Measurements from ENCODE around the gene WDR64. TPM values are rescaled to one million over a fixed set of nuclear protein-coding genes. Genes with fewer than 3 reads are reported as not detected.

Gene WDR64
- total RNA-seq, 2 donors from 2014 or later, result not detected

GRCh38 chr1:241706967-241707366 lies 54.9 kb downstream of the WDR64 start:
- H3K9me3 Mint-ChIP-seq, result peaks cover 2% of the 10 kb centered on the region
- no peak overlapping the region for H3K27ac Mint-ChIP-seq
- Histone ChIP-seq H3K9ac (ENCODE audit: extremely low read depth, low read length, poor library complexity, severe bottlenecking) (no peak overlapping the region), H3K9me3 (ENCODE audit: control insufficient read depth, low read length) (no peaks in the 10 kb centered on the region), H3K27me3 (ENCODE audit: control insufficient read depth, insufficient read depth, low read length, poor library complexity, severe bottlenecking) (peaks cover 44% of the 10 kb centered on the region), H3K27ac (ENCODE audit: low read depth, low read length) (no peak overlapping the region), H3K4me1 (ENCODE audit: control insufficient read depth, insufficient read depth, low read length) (no peaks in the 10 kb centered on the region), H3K4me3 (ENCODE audit: low read length) (no peak overlapping the region), H3K36me3 (ENCODE audit: control insufficient read depth, insufficient read depth, low read length) (no peaks in the 10 kb centered on the region)
- H3K27me3 Mint-ChIP-seq (ENCODE audit: insufficient read depth), result peaks cover 26% of the 10 kb centered on the region
- DNase-seq, result no peak
- H3K4me1 Mint-ChIP-seq, result no peaks in the 10 kb centered on the region
- TF ChIP-seq CTCF (conservative IDR thresholded peaks at IDR 0.05), result no peak
- WGBS, 2 experiments (ENCODE audit: insufficient coverage in 1 of 2, insufficient read length in 1 of 2), result 79 to 89% methylated on average over 2 of the region's 2 CpGs
- H3K4me3 Mint-ChIP-seq, result no peak overlapping the region
- no peaks in the 10 kb centered on the region for H3K36me3 Mint-ChIP-seq (ENCODE audit: low read depth)

DNA sequence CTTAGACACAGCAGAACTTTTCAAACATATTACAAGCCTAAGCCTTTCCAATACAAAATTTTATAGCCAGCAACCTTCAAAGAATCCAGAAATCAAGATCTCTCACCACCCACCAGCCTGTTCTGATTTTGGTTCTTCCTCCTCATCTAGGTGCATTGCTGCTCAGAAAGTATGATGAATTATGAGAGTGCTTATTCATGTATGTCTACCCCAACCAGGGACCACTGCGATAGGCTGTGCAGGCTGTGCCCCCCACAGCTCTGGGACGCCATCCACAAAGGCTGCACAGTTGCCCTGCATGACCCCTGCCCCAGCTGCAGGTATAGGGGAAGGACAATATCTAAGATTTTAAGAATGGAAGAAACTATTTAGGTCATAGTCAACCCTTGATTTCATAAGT lies 55.4 kb downstream of the WDR64 start:
- Histone ChIP-seq H3K4me1 (ENCODE audit: control insufficient read depth, insufficient read depth, low read length) (no peaks in the 10 kb centered on the region), H3K9ac (ENCODE audit: extremely low read depth, low read length, poor library complexity, severe bottlenecking) (no peak overlapping the region), H3K36me3 (ENCODE audit: control insufficient read depth, insufficient read depth, low read length) (no peaks in the 10 kb centered on the region), H3K4me3 (ENCODE audit: low read length) (no peak overlapping the region), H3K27me3 (ENCODE audit: control insufficient read depth, insufficient read depth, low read length, poor library complexity, severe bottlenecking) (peaks cover 44% of the 10 kb centered on the region), H3K27ac (ENCODE audit: low read depth, low read length) (no peak overlapping the region), H3K9me3 (ENCODE audit: control insufficient read depth, low read length) (no peaks in the 10 kb centered on the region)
- Mint-ChIP-seq H3K27ac (no peak overlapping the region), H3K4me3 (no peak overlapping the region), H3K27me3 (ENCODE audit: insufficient read depth) (peaks cover 24% of the 10 kb centered on the region), H3K36me3 (ENCODE audit: low read depth) (no peaks in the 10 kb centered on the region), H3K9me3 (peaks cover 2% of the 10 kb centered on the region), H3K4me1 (no peaks in the 10 kb centered on the region)
- TF ChIP-seq CTCF (conservative IDR thresholded peaks at IDR 0.05), result no peak
- WGBS, 2 experiments (ENCODE audit: insufficient coverage in 1 of 2, insufficient read length in 1 of 2), result 94% methylated on average over 2 of the region's 2 CpGs; no CpG with 5 or more reads in 1 of the 2 experiments
- no peak for DNase-seq

DNA sequence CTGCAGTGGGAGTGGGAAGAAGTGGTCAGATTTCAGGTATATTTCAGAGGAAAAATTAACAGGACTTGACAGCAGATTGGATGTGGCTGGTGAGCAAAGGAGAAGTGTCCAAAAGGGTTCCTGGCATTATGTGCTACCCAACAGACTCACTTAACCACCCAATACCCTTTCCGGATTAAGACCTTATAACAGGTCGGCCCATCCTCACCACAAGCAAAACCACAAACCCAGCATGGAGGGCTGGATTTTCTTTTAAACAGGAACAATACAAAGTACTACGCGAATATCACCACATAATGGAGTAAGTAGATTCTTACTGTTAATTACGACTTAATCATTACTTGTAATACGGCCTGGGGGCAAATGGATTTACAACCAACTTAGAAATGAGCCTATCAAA lies 59.2 kb downstream of the WDR64 start:
- Mint-ChIP-seq H3K27me3 (ENCODE audit: insufficient read depth) (peaks cover 34% of the 10 kb centered on the region), H3K36me3 (ENCODE audit: low read depth) (no peaks in the 10 kb centered on the region), H3K27ac (no peak overlapping the region), H3K9me3 (no peaks in the 10 kb centered on the region), H3K4me3 (no peak overlapping the region), H3K4me1 (no peaks in the 10 kb centered on the region)
- Histone ChIP-seq H3K27me3 (ENCODE audit: control insufficient read depth, insufficient read depth, low read length, poor library complexity, severe bottlenecking) (peaks cover 55% of the 10 kb centered on the region), H3K4me1 (ENCODE audit: control insufficient read depth, insufficient read depth, low read length) (no peaks in the 10 kb centered on the region), H3K36me3 (ENCODE audit: control insufficient read depth, insufficient read depth, low read length) (no peaks in the 10 kb centered on the region), H3K9ac (ENCODE audit: extremely low read depth, low read length, poor library complexity, severe bottlenecking) (no peak overlapping the region), H3K9me3 (ENCODE audit: control insufficient read depth, low read length) (no peaks in the 10 kb centered on the region), H3K4me3 (ENCODE audit: low read length) (no peak overlapping the region), H3K27ac (ENCODE audit: low read depth, low read length) (no peak overlapping the region)
- WGBS, 2 experiments (ENCODE audit: insufficient coverage in 1 of 2, insufficient read length in 1 of 2), result 93 to 100% methylated on average over 1 to 5 of the region's 6 CpGs
- DNase-seq, result no peak
- no peak for TF ChIP-seq CTCF (conservative IDR thresholded peaks at IDR 0.05)
